ENCODE data around the gene PER1. TPM values are rescaled to one million over a fixed set of nuclear protein-coding genes. Genes with fewer than 3 reads are reported as not detected.
A peak's percentile ranks its signal among the peaks of the same experiment; 100 is the strongest.

Gene PER1
- total and polyA plus RNA-seq, 9 of the 15 experiments (the other 6 are each of a cell fraction or from before 2014, with no cell fraction given), result 0.13 to 26.0 (median 3.4) TPM

DNA sequence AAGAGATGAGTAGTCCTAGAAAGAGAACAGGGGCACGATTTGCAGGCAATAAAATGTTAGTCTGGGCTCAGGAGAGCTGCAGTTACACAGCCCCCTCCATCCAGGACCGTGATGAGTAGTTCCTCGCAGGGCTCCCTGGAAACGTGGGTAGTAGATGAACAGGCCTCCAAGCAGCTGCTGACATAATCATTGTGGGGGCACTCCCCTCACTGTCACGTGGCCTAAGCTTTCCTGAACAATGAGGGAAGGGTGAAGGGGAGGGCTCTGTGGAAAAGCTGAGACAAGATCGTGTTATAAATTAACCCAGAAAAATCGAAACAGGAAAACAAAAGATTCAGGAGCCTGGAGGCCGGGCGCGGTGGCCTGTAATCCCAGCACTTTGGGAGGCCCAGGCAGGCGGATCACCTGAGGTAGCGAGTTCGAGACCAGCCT, 1.3 kb upstream of the PER1 start (continued):
- TF ChIP-seq REST (IDR thresholded peaks at IDR 0.05; ENCODE audit: borderline replicate concordance) (0 out of 2 replicates have a peak, but pooled peaks have one; percentile 12), REST (CRISPR knock-in tag; IDR thresholded peaks at IDR 0.05; ENCODE audit: low read depth) (no peak), BRF2 (IDR thresholded peaks at IDR 0.05; ENCODE audit: borderline replicate concordance, insufficient read depth, insufficient read length) (no peak), CBFA2T3 (IDR thresholded peaks at IDR 0.05) (no peak), ZNF436 (CRISPR knock-in tag; IDR thresholded peaks at IDR 0.05) (no peak), FOS (IDR thresholded peaks at IDR 0.05; ENCODE audit: extremely low read depth, insufficient read length) (no peak), L3MBTL2 (IDR thresholded peaks at IDR 0.05) (peak; percentile 24; the same call in 1 of the 2 replicates), MLLT1 (IDR thresholded peaks at IDR 0.05) (no peak), ZSCAN32 (CRISPR knock-in tag; IDR thresholded peaks at IDR 0.05) (no peak), TAF7 (tag; IDR thresholded peaks at IDR 0.05) (no peak), RBM39 (optimal IDR thresholded peaks at IDR 0.05; ENCODE audit: low read depth, low read length) (no peak), ZFP30 (CRISPR knock-in tag; IDR thresholded peaks at IDR 0.05; ENCODE audit: borderline replicate concordance) (no peak), NCOA2 (IDR thresholded peaks at IDR 0.05; ENCODE audit: partially characterized antibody in 2 of 2) (no peak), CBX3 (IDR thresholded peaks at IDR 0.05; ENCODE audit: borderline replicate concordance in 1 of 2, low read length in 2 of 2) (no peak)
- TF ChIP-seq, protein P1, sequence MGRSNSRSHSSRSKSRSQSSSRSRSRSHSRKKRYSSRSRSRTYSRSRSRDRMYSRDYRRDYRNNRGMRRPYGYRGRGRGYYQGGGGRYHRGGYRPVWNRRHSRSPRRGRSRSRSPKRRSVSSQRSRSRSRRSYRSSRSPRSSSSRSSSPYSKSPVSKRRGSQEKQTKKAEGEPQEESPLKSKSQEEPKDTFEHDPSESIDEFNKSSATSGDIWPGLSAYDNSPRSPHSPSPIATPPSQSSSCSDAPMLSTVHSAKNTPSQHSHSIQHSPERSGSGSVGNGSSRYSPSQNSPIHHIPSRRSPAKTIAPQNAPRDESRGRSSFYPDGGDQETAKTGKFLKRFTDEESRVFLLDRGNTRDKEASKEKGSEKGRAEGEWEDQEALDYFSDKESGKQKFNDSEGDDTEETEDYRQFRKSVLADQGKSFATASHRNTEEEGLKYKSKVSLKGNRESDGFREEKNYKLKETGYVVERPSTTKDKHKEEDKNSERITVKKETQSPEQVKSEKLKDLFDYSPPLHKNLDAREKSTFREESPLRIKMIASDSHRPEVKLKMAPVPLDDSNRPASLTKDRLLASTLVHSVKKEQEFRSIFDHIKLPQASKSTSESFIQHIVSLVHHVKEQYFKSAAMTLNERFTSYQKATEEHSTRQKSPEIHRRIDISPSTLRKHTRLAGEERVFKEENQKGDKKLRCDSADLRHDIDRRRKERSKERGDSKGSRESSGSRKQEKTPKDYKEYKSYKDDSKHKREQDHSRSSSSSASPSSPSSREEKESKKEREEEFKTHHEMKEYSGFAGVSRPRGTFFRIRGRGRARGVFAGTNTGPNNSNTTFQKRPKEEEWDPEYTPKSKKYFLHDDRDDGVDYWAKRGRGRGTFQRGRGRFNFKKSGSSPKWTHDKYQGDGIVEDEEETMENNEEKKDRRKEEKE (IDR thresholded peaks at IDR 0.05; ENCODE audit: borderline replicate concordance in 1 of 2, control insufficient read depth in 1 of 2, low read depth in 2 of 2, low read length in 1 of 2), result no peak

Data from K562 (cell line).